Measurements from ENCODE around the gene TXNRD1.

TXNRD1 gene

DNA sequence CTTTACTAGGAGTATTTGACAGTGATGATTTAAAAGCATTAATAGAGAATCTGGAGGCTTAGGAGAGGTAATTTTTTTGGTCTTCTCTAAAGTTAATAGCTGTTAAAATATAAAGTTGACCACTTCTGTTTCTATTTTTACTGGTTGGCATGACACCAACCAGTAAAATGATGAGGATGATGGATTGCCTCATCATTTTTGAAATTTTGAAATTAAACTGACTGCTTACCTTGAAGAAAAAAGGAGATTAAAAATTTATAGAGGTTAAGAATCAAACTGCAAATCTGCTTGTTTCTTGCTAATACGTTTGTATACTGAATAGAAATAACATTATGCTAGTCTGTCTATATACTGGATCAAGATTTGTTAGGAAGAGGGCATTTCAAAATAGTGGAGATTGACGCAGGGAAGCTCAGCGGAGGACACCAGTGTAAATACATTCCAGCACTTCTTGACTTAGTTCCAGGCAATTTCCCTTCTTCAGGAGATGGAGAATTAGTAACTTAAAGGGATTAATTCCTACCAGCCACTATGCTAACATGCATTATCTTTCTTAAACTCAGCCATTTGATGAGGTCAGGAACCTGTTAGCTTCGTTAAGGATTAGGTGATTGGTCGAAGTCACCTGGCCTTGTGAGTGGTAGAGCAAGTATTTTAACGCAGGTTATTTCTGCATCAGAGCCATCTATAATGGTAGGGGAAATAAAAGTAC is 91.5 kb downstream of the TXNRD1 start:
- no peak for ATAC-seq
- TF ChIP-seq, protein P1, sequence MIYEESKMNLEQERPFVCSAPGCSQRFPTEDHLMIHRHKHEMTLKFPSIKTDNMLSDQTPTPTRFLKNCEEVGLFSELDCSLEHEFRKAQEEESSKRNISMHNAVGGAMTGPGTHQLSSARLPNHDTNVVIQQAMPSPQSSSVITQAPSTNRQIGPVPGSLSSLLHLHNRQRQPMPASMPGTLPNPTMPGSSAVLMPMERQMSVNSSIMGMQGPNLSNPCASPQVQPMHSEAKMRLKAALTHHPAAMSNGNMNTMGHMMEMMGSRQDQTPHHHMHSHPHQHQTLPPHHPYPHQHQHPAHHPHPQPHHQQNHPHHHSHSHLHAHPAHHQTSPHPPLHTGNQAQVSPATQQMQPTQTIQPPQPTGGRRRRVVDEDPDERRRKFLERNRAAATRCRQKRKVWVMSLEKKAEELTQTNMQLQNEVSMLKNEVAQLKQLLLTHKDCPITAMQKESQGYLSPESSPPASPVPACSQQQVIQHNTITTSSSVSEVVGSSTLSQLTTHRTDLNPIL (CRISPR knock-in tag; IDR thresholded peaks at IDR 0.05; ENCODE audit: low read depth), result no peak
- no peak for TF ChIP-seq GLIS3 (CRISPR knock-in tag; IDR thresholded peaks at IDR 0.05)
- no peak for TF ChIP-seq SNAI2 (CRISPR knock-in tag; IDR thresholded peaks at IDR 0.05)
- TF ChIP-seq PPARA (CRISPR knock-in tag; IDR thresholded peaks at IDR 0.05; ENCODE audit: borderline replicate concordance), result no peak
- TF ChIP-seq ESRRG (CRISPR knock-in tag; IDR thresholded peaks at IDR 0.05), result no peak
- no peak for TF ChIP-seq ISL1 (CRISPR knock-in tag; IDR thresholded peaks at IDR 0.05)
- TF ChIP-seq TCF4 (CRISPR knock-in tag; IDR thresholded peaks at IDR 0.05; ENCODE audit: borderline replicate concordance), result no peak
- no peak for TF ChIP-seq OSR1 (CRISPR knock-in tag; IDR thresholded peaks at IDR 0.05)
- TF ChIP-seq, protein P2, sequence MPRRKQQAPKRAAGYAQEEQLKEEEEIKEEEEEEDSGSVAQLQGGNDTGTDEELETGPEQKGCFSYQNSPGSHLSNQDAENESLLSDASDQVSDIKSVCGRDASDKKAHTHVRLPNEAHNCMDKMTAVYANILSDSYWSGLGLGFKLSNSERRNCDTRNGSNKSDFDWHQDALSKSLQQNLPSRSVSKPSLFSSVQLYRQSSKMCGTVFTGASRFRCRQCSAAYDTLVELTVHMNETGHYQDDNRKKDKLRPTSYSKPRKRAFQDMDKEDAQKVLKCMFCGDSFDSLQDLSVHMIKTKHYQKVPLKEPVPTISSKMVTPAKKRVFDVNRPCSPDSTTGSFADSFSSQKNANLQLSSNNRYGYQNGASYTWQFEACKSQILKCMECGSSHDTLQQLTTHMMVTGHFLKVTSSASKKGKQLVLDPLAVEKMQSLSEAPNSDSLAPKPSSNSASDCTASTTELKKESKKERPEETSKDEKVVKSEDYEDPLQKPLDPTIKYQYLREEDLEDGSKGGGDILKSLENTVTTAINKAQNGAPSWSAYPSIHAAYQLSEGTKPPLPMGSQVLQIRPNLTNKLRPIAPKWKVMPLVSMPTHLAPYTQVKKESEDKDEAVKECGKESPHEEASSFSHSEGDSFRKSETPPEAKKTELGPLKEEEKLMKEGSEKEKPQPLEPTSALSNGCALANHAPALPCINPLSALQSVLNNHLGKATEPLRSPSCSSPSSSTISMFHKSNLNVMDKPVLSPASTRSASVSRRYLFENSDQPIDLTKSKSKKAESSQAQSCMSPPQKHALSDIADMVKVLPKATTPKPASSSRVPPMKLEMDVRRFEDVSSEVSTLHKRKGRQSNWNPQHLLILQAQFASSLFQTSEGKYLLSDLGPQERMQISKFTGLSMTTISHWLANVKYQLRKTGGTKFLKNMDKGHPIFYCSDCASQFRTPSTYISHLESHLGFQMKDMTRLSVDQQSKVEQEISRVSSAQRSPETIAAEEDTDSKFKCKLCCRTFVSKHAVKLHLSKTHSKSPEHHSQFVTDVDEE (CRISPR knock-in tag; IDR thresholded peaks at IDR 0.05), result no peak
- TF ChIP-seq BACH2 (CRISPR knock-in tag; IDR thresholded peaks at IDR 0.05; ENCODE audit: borderline replicate concordance), result no peak

DNA sequence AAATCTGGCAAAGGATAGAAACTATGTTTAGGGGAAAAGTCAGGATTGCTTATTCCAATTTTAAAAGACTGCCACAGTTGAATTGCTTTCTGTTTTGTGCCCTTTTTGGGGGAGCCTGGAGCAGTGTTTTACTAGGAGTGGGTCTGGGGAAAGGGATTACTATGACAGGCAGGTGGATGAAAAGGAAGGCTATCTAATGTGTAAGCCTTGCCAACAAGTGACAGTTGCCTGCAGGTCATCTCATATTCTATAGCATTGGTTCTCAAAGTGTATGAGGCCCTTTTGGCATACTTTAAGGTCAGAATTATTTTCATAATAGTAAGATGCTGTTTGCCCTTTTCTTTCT is 92.0 kb downstream of the TXNRD1 start:
- no peak for TF ChIP-seq GLIS3 (CRISPR knock-in tag; IDR thresholded peaks at IDR 0.05)
- TF ChIP-seq ZC3H10 (CRISPR knock-in tag; IDR thresholded peaks at IDR 0.05), result no peak
- TF ChIP-seq ESRRG (CRISPR knock-in tag; IDR thresholded peaks at IDR 0.05), result no peak
- no peak for TF ChIP-seq RARB (CRISPR knock-in tag; IDR thresholded peaks at IDR 0.05)
- TF ChIP-seq OSR1 (CRISPR knock-in tag; IDR thresholded peaks at IDR 0.05), result no peak
- TF ChIP-seq ZNF565 (CRISPR knock-in tag; conservative IDR thresholded peaks at IDR 0.05; ENCODE audit: low read depth), result no peak
- no peak for TF ChIP-seq SNAI2 (CRISPR knock-in tag; IDR thresholded peaks at IDR 0.05)
- TF ChIP-seq, protein P3, sequence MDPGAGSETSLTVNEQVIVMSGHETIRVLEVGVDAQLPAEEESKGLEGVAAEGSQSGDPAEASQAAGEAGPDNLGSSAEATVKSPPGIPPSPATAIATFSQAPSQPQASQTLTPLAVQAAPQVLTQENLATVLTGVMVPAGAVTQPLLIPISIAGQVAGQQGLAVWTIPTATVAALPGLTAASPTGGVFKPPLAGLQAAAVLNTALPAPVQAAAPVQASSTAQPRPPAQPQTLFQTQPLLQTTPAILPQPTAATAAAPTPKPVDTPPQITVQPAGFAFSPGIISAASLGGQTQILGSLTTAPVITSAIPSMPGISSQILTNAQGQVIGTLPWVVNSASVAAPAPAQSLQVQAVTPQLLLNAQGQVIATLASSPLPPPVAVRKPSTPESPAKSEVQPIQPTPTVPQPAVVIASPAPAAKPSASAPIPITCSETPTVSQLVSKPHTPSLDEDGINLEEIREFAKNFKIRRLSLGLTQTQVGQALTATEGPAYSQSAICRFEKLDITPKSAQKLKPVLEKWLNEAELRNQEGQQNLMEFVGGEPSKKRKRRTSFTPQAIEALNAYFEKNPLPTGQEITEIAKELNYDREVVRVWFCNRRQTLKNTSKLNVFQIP (CRISPR knock-in tag; IDR thresholded peaks at IDR 0.05; ENCODE audit: borderline replicate concordance, low read depth), result no peak
- TF ChIP-seq, protein P4, sequence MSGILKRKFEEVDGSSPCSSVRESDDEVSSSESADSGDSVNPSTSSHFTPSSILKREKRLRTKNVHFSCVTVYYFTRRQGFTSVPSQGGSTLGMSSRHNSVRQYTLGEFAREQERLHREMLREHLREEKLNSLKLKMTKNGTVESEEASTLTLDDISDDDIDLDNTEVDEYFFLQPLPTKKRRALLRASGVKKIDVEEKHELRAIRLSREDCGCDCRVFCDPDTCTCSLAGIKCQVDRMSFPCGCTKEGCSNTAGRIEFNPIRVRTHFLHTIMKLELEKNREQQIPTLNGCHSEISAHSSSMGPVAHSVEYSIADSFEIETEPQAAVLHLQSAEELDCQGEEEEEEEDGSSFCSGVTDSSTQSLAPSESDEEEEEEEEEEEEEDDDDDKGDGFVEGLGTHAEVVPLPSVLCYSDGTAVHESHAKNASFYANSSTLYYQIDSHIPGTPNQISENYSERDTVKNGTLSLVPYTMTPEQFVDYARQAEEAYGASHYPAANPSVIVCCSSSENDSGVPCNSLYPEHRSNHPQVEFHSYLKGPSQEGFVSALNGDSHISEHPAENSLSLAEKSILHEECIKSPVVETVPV (CRISPR knock-in tag; IDR thresholded peaks at IDR 0.05), result no peak
- TF ChIP-seq ZNF8 (CRISPR knock-in tag; IDR thresholded peaks at IDR 0.05), result no peak
- no peak for TF ChIP-seq ZFP3 (CRISPR knock-in tag; IDR thresholded peaks at IDR 0.05)
- TF ChIP-seq CSDC2 (CRISPR knock-in tag; IDR thresholded peaks at IDR 0.05), result no peak
- no peak for TF ChIP-seq ISL1 (CRISPR knock-in tag; IDR thresholded peaks at IDR 0.05)
- TF ChIP-seq, protein P2 (CRISPR knock-in tag; IDR thresholded peaks at IDR 0.05), result no peak
- TF ChIP-seq PPARA (CRISPR knock-in tag; IDR thresholded peaks at IDR 0.05; ENCODE audit: borderline replicate concordance), result no peak
- TF ChIP-seq ZNF70 (CRISPR knock-in tag; IDR thresholded peaks at IDR 0.05), result no peak
- ATAC-seq, result no peak

DNA sequence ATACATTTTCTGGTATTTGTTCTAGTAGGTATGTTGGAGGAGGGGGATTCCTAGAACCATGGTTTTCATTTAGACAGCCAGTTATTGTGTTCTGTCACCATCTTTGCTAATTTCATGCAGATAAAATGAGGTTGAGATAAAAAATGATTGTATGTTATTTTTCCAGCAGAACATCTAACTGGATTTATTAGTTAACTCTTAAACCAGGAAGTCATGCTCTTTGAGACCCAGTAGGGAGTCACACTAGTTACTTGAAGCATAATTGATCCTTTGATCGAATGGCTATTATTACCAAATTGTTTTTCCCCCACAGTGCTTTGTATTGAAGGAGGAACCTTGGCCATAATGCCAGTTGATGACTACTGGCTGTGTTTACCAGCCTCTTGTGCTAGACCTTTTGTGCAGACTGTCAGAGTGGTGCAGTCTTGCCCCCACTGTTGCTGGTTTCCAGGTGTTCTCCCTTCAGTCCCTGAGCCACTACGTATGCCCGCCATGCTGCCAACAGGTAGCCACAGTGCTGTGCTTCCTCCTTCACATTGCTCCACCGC is 93.9 kb downstream of the TXNRD1 start:
- TF ChIP-seq PPARA (CRISPR knock-in tag; IDR thresholded peaks at IDR 0.05; ENCODE audit: borderline replicate concordance), result no peak
- no peak for TF ChIP-seq ZFP30 (CRISPR knock-in tag; IDR thresholded peaks at IDR 0.05)
- TF ChIP-seq ISL1 (CRISPR knock-in tag; IDR thresholded peaks at IDR 0.05), result no peak
- TF ChIP-seq ZNF70 (CRISPR knock-in tag; IDR thresholded peaks at IDR 0.05), result no peak
- no peak for ATAC-seq

Measured in SK-N-SH treated with all-trans-retinoic acid at 6 μM for 48 hours (cell line).